ENCODE results near the gene TAS2R5. TPM values are rescaled to one million over a fixed set of nuclear protein-coding genes. Genes with fewer than 3 reads are reported as not detected.
A peak's percentile ranks its signal among the peaks of the same experiment; 100 is the strongest.
"Not testable (repeated sequence)": the region's sequence is repeated elsewhere in the genome, so short reads cannot be mapped to it uniquely, and the experiment has no call there.

Gene TAS2R5
- total RNA-seq, 1 donor from 2014 or later = 3.1 TPM

- Mint-ChIP-seq H3K9me3 (ENCODE audit: unreplicated experiment) (peaks cover 18% of the 10 kb centered on the region), H3K36me3 (ENCODE audit: unreplicated experiment) (peaks cover 78% of the 10 kb centered on the region), H3K27ac (ENCODE audit: unreplicated experiment) (no peak overlapping the region), H3K4me3 (ENCODE audit: unreplicated experiment) (no peak overlapping the region), H3K27me3 (ENCODE audit: unreplicated experiment) (no peaks in the 10 kb centered on the region), H3K4me1 (ENCODE audit: unreplicated experiment) (no peaks in the 10 kb centered on the region)
- no peak for DNase-seq (ENCODE audit: extremely low spot score, unreplicated experiment)
- peak; percentile 39 for TF ChIP-seq CTCF (IDR thresholded peaks at IDR 0.05)
These were observed 37.4 kb upstream of the TAS2R5 start for GRCh38 chr7:141752634-141753033.

- peaks cover 80% of the 10 kb centered on the region for H3K36me3 Mint-ChIP-seq (ENCODE audit: unreplicated experiment)
- H3K27me3 Mint-ChIP-seq (ENCODE audit: unreplicated experiment) = no peaks in the 10 kb centered on the region
- peaks cover 18% of the 10 kb centered on the region for H3K9me3 Mint-ChIP-seq (ENCODE audit: unreplicated experiment)
- no peaks in the 10 kb centered on the region for H3K4me1 Mint-ChIP-seq (ENCODE audit: unreplicated experiment)
- DNase-seq (ENCODE audit: extremely low spot score, unreplicated experiment) = no peak
- H3K4me3 Mint-ChIP-seq (ENCODE audit: unreplicated experiment) = no peak overlapping the region
- TF ChIP-seq CTCF (IDR thresholded peaks at IDR 0.05) = peak; percentile 44
- H3K27ac Mint-ChIP-seq (ENCODE audit: unreplicated experiment) = no peak overlapping the region
These were observed 35.1 kb upstream of the TAS2R5 start for GRCh38 chr7:141754939-141755338.

GRCh38 chr7:141763797-141764196 lies 26.2 kb upstream of the TAS2R5 start, which contains the start of gene TAS2R3:
Gene TAS2R3, plus strand, starts transcription at chr7:141764097. Its CDS starts 62 bp downstream, at chr7:141764159.
- no peak for TF ChIP-seq CTCF (IDR thresholded peaks at IDR 0.05)
- no peak within 1 kb of the TSS for H3K4me3 Mint-ChIP-seq (ENCODE audit: unreplicated experiment)
- peaks cover 44% of the 10 kb centered on the region for H3K36me3 Mint-ChIP-seq (ENCODE audit: unreplicated experiment)
- no peak within 1 kb of the TSS for H3K27ac Mint-ChIP-seq (ENCODE audit: unreplicated experiment)
- H3K27me3 Mint-ChIP-seq (ENCODE audit: unreplicated experiment) = no peaks in the 10 kb centered on the region
- H3K9me3 Mint-ChIP-seq (ENCODE audit: unreplicated experiment) = no peaks in the 10 kb centered on the region
- DNase-seq (ENCODE audit: extremely low spot score, unreplicated experiment) = no peak
- no peaks in the 10 kb centered on the region for H3K4me1 Mint-ChIP-seq (ENCODE audit: unreplicated experiment)

- H3K27me3 Mint-ChIP-seq (ENCODE audit: unreplicated experiment); H3K4me1 Mint-ChIP-seq (ENCODE audit: unreplicated experiment); H3K27ac Mint-ChIP-seq (ENCODE audit: unreplicated experiment); H3K4me3 Mint-ChIP-seq (ENCODE audit: unreplicated experiment); H3K9me3 Mint-ChIP-seq (ENCODE audit: unreplicated experiment); DNase-seq (ENCODE audit: extremely low spot score, unreplicated experiment): not testable (repeated sequence)
- H3K36me3 Mint-ChIP-seq (ENCODE audit: unreplicated experiment) = peaks cover 25% of the 10 kb centered on the region
These were observed 19.9 kb upstream of the TAS2R5 start for GRCh38 chr7:141770083-141770583.

GRCh38 chr7:141776374-141776773 lies 13.6 kb upstream of the TAS2R5 start, which contains the start of gene TAS2R4:
Gene TAS2R4, plus strand, starts transcription at chr7:141776674. Its CDS starts 1,815 bp downstream, at chr7:141778489.
- Mint-ChIP-seq H3K36me3 (ENCODE audit: unreplicated experiment) (peaks cover 45% of the 10 kb centered on the region), H3K9me3 (ENCODE audit: unreplicated experiment) (no peaks in the 10 kb centered on the region), H3K27me3 (ENCODE audit: unreplicated experiment) (no peaks in the 10 kb centered on the region), H3K4me1 (ENCODE audit: unreplicated experiment) (no peaks in the 10 kb centered on the region), H3K27ac (ENCODE audit: unreplicated experiment) (no peak within 1 kb of the TSS), H3K4me3 (ENCODE audit: unreplicated experiment) (no peak within 1 kb of the TSS)
- no peak for TF ChIP-seq CTCF (IDR thresholded peaks at IDR 0.05)
- DNase-seq (ENCODE audit: extremely low spot score, unreplicated experiment) = no peak

Measured in osteocyte (in vitro differentiated cells).